Body of pancreas (tissue), 4 donors: Measurements from ENCODE around the gene SLC26A11. TPM values are rescaled to one million over a fixed set of nuclear protein-coding genes. Genes with fewer than 3 reads are reported as not detected.
"Not testable (repeated sequence)": the region's sequence is repeated elsewhere in the genome, so short reads cannot be mapped to it uniquely, and the experiment has no call there.

Experiments used
- ATAC-seq: fragments of 150-250 bp; one replicate; pipeline ENCODE4 v1.9.1; 2016
- DNase-seq, 4 donors: peaks; one replicate each; pipeline ENCODE4 v3.0.0-alpha.2; 2019
- H3K27ac ChIP-seq, 4 donors: fragments of 200-600 bp; sonication (generic); 1 replicate in 3 of 4; 2 replicates in 1 of 4; pipeline versions ENCODE4 v1.5.1 to v1.6.1; 2016 to 2019; ENCODE audit warnings: mild to moderate bottlenecking in 1 of 4, mixed read lengths in 1 of 4, moderate library complexity in 1 of 4
- H3K27me3 ChIP-seq, 2 donors: fragments of 200-600 bp; sonication (generic); one replicate each; pipeline ENCODE4 v1.6.0; 2016; ENCODE audit warnings: mild to moderate bottlenecking in 1 of 2
- H3K36me3 ChIP-seq, 2 donors: fragments of 200-600 bp; sonication (generic); replicated peaks in 1 of 2; 2 replicates each; pipeline ENCODE4 v1.5.1; 2016; ENCODE audit warnings: low read depth in 2 of 2; ENCODE audit not compliant: insufficient read depth in 1 of 2
- H3K4me1 ChIP-seq: fragments of 200-600 bp; sonication (generic); one replicate; pipeline ENCODE4 v1.6.0; 2016
- H3K4me3 ChIP-seq, 2 donors: fragments of 200-600 bp; sonication (generic); 1 replicate in 1 of 2; 2 replicates in 1 of 2; pipeline ENCODE4 v1.5.1; 2016 to 2019
- H3K9me3 ChIP-seq, 3 donors: fragments of 200-600 bp; sonication (generic); 1 replicate in 2 of 3; 2 replicates in 1 of 3; pipeline ENCODE4 v1.5.1; 2016
- CTCF ChIP-seq, 7 experiments: fragments of 450-650 bp in 4 of 7; fragments of 200-600 bp in 3 of 7; sonication (generic) in 3 of 7; IDR thresholded peaks; one replicate each; pipeline ENCODE4 v1.5.1; 2016 to 2019; ENCODE audit warnings: antibody characterized with exemption in 7 of 7
- POLR2A ChIP-seq, 3 donors: fragments of 450-650 bp; IDR thresholded peaks; one replicate each; pipeline ENCODE4 v1.6.1; 2016; ENCODE audit warnings: antibody characterized with exemption in 3 of 3, mild to moderate bottlenecking in 2 of 3
- WGBS, 2 donors: methylation state at CpG; one replicate each; pipeline ENCODE4 v1.1.5; 2017; 5-methylcytosine and 5-hydroxymethylcytosine counted together
- intact Hi-C: fragments of 100-400 bp; cut with DNase I; formaldehyde crosslinking; loops from one replicate; pipeline ENCODE4 v1.15.1; 2023
- total RNA-seq, 2 donors: library from RNA; depleted of rRNA; stranded (reverse); fragments of >200 nt; gene quantifications; one replicate each; pipeline ENCODE4 v1.1.0, GENCODE V29; 2016

The SLC26A11 gene
- total RNA-seq, 2 donors from 2014 or later, result 7.5 to 11.5 TPM

DNA sequence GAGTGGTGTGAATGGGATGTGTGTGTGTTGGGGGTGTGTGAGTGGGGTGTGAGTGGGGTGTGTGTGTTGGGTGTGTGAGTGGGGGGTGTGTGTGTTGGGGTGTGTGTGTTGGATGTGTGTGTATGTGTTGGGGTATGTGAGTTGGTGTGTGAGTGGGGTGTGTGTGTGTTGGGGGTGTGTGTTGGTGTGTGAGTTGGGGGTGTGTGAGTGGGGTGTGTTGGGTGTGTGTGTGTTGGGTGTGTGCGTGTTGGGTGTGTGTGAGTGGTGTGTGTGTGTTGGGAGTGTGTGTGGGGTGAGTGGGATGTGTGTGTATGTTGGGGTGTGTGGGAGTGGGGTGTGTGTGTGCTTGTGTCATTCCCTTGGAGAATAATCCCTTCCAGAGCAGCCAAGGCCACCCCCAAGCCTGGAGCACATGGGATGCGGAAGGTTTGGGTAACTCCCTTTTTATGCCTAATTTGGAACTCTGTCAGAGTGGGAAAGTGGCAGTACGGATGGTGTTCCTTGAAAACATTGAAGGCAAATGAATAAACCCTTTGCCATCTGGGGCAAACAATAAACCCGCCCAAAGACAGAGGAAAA is 54.7 kb downstream of the SLC26A11 start:
- Histone ChIP-seq H3K9me3 (no peaks in the 10 kb centered on the region), H3K4me3 (no peak overlapping the region), H3K4me1 (no peaks in the 10 kb centered on the region), H3K27me3 (no peaks in the 10 kb centered on the region), H3K36me3 (no peaks in the 10 kb centered on the region), H3K27ac (no peak overlapping the region)
- no peak for DNase-seq
- no peak for ATAC-seq
- WGBS, 2 donors, result 87 to 97% methylated on average over 4 of the region's 4 CpGs
- intact Hi-C loops, result no loop called here
- TF ChIP-seq POLR2A (IDR thresholded peaks at IDR 0.05) (no peak), CTCF (IDR thresholded peaks at IDR 0.05) (no peak)

DNA sequence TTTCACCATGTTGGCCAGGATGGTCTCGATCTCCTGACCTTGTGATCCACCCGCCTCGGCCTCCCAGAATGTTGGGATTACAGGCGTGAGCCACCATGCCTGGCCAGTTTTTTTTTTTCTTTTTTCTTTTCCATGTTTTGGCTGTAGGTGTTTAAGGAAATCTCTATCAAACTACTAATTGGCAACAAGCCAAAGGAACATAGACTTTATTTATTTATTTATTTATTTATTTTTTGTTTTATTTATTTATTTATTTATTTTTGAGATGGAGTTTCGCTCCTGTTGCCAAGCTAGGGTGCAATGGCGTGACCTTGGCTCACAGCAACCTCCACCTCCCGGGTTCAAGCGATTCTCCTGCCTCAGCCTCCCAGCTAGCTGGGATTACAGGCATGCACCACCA is 55.6 kb downstream of the SLC26A11 start:
- H3K9me3 ChIP-seq, H3K4me1 ChIP-seq, intact Hi-C loops, H3K27ac ChIP-seq, ATAC-seq, H3K36me3 ChIP-seq, H3K27me3 ChIP-seq, H3K4me3 ChIP-seq, DNase-seq: not testable (repeated sequence)
- WGBS, 2 donors, result 95 to 97% methylated on average over 8 of the region's 8 CpGs

- Histone ChIP-seq H3K9me3 (no peaks in the 10 kb centered on the region), H3K27me3 (no peaks in the 10 kb centered on the region), H3K4me1 (no peaks in the 10 kb centered on the region), H3K27ac (no peak overlapping the region), H3K36me3 (no peaks in the 10 kb centered on the region), H3K4me3 (no peak overlapping the region)
- no peak for TF ChIP-seq CTCF (IDR thresholded peaks at IDR 0.05)
- no peak for TF ChIP-seq POLR2A (IDR thresholded peaks at IDR 0.05)
- 87 to 92% methylated on average over 21 to 29 of the region's 34 CpGs for WGBS, 2 donors
- no peak for ATAC-seq
- intact Hi-C loops, result no loop called here
- no peak for DNase-seq
These were observed 57.8 kb downstream of the SLC26A11 start for GRCh38 chr17:80277751-80278671.

GRCh38 chr17:80279895-80280294 is 59.7 kb downstream of the SLC26A11 start:
- intact Hi-C loops, result no loop called here
- Histone ChIP-seq H3K4me1 (no peaks in the 10 kb centered on the region), H3K36me3 (no peaks in the 10 kb centered on the region), H3K27ac (no peak overlapping the region), H3K9me3 (no peaks in the 10 kb centered on the region), H3K4me3 (no peak overlapping the region), H3K27me3 (no peaks in the 10 kb centered on the region)
- DNase-seq (peak in 2 of 4 donors; percentile 40 to 45), ATAC-seq (no peak)
- WGBS, 2 donors, result 74 to 78% methylated on average over 14 of the region's 14 CpGs
- TF ChIP-seq CTCF (IDR thresholded peaks at IDR 0.05) (no peak), POLR2A (IDR thresholded peaks at IDR 0.05) (no peak)

DNA sequence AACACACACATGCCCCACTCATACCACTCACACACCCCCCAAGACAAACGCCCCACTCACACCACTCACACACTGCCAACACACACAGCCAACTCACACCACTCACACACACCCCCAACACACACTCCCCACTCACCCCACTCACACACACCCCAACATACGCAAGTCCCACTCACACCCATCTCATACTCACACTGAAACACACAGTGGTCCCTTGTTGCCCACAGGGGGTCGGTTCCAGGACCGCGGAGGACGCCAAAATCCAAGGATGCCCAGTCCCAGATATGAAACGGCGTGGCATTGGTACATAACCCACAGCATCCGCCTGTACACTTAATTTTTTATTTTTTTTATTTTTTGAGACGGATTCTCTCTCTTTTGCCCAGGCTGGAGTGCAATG is 61.3 kb downstream of the SLC26A11 start:
- Histone ChIP-seq H3K36me3 (no peaks in the 10 kb centered on the region), H3K9me3 (no peaks in the 10 kb centered on the region), H3K27me3 (no peaks in the 10 kb centered on the region), H3K4me3 (no peak overlapping the region), H3K27ac (no peak overlapping the region), H3K4me1 (no peaks in the 10 kb centered on the region)
- intact Hi-C loops, result no loop called here
- ATAC-seq (no peak), DNase-seq (no peak)
- TF ChIP-seq POLR2A (IDR thresholded peaks at IDR 0.05) (no peak), CTCF (IDR thresholded peaks at IDR 0.05) (no peak)
- 86 to 93% methylated on average over 10 of the region's 10 CpGs for WGBS, 2 donors
